Endothelial cell of umbilical vein (primary cell): Measurements from ENCODE around the gene IER3. TPM values are rescaled to one million over a fixed set of nuclear protein-coding genes. Genes with fewer than 3 reads are reported as not detected.

Source experiments
- BruUV-seq: library from RNA; stranded (reverse); fragments of 400-500 nt; replicated peaks from 2 replicates; lab custom pipeline; 2021; lab: Mats Ljungman, UMichigan
- CTCF ChIA-PET: fragments of 300-600, 350-600 bp; sonication (Branson Sonifier 250); formaldehyde crosslinking; loops from one replicate; lab custom pipeline; 2021; ENCODE audit warnings: antibody characterized with exemption, inconsistent platforms; lab: Charles Lee
- POLR2A ChIA-PET: fragments of 300-600, 350-600 bp; sonication (Branson Sonifier 250); formaldehyde crosslinking; loops from one replicate; lab custom pipeline; 2021; ENCODE audit warnings: antibody characterized with exemption, inconsistent platforms; lab: Charles Lee
- DNase-seq: peaks from one replicate; pipeline ENCODE4 v3.0.0-alpha.2; 2011; ENCODE audit warnings: low read depth, low spot score
- FAIRE-seq: peaks from 2 replicates; lab custom pipeline; 2011; peaks lifted over from hg19 to GRCh38; lab: Jason Lieb, UNC
- H2AFZ ChIP-seq: 2 replicates; pipeline ENCODE4 v1.6.0; 2012; ENCODE audit warnings: low read depth, low read length, control low read depth, inconsistent platforms
- H3K27ac ChIP-seq: 2 replicates; pipeline ENCODE4 v1.5.1; 2011; ENCODE audit warnings: low read depth, mild to moderate bottlenecking, control low read depth, low read length, moderate library complexity; ENCODE audit not compliant: insufficient read depth
- H3K27me3 ChIP-seq, 2 experiments: 2 replicates each; pipeline versions ENCODE4 v1.6.0 to v1.6.1; 2011; ENCODE audit warnings: low read length in 2 of 2, mixed read lengths in 1 of 2; ENCODE audit not compliant: control insufficient read depth in 2 of 2, insufficient read depth in 2 of 2
- H3K36me3 ChIP-seq, 2 experiments: 2 replicates in 1 of 2; 3 replicates in 1 of 2; pipeline ENCODE4 v1.5.1; 2011; ENCODE audit warnings: low read length in 2 of 2, mild to moderate bottlenecking in 1 of 2, moderate library complexity in 1 of 2; ENCODE audit not compliant: control insufficient read depth in 2 of 2, insufficient read depth in 2 of 2; ENCODE audit errors: extremely low read depth in 1 of 2
- H3K4me1 ChIP-seq: 3 replicates; pipeline ENCODE4 v1.5.1; 2011; ENCODE audit warnings: mild to moderate bottlenecking, low read length; ENCODE audit not compliant: control insufficient read depth, insufficient read depth; ENCODE audit errors: extremely low read depth
- H3K4me2 ChIP-seq: 2 replicates; pipeline ENCODE4 v1.6.1; 2011; ENCODE audit warnings: low read length, control low read depth, mixed read lengths; ENCODE audit not compliant: insufficient read depth
- H3K4me3 ChIP-seq, 3 experiments: fragments of 200-600 bp in 1 of 3; sonication (generic), shearing (Covaris generic) in 1 of 3; replicated peaks in 1 of 3; 2 replicates each; pipeline ENCODE4 v1.5.1; 2011 to 2016; ENCODE audit warnings: control low read depth in 3 of 3, low read length in 3 of 3, mild to moderate bottlenecking in 2 of 3, inconsistent platforms in 1 of 3, low read depth in 1 of 3, moderate library complexity in 1 of 3; ENCODE audit not compliant: insufficient read depth in 1 of 3
- H3K79me2 ChIP-seq: 2 replicates; pipeline ENCODE4 v1.6.0; 2012; ENCODE audit warnings: low read length, inconsistent platforms; ENCODE audit not compliant: control insufficient read depth, insufficient read depth
- H3K9ac ChIP-seq: replicated peaks from 2 replicates; pipeline ENCODE3; 2011; ENCODE audit warnings: low read length, control low read depth; ENCODE audit not compliant: insufficient read depth; ENCODE audit errors: extremely low read depth
- H3K9me1 ChIP-seq: replicated peaks from 3 replicates; pipeline ENCODE4 v1.6.0; 2011; ENCODE audit warnings: mild to moderate bottlenecking, low read length; ENCODE audit not compliant: control insufficient read depth, insufficient read depth; ENCODE audit errors: extremely low read depth
- H3K9me3 ChIP-seq: replicated peaks from 2 replicates; pipeline ENCODE4 v1.5.1; 2012; ENCODE audit warnings: low read length, inconsistent platforms; ENCODE audit not compliant: control insufficient read depth, insufficient read depth
- H4K20me1 ChIP-seq: replicated peaks from 2 replicates; pipeline ENCODE3; 2011; ENCODE audit warnings: mild to moderate bottlenecking, low read length; ENCODE audit not compliant: control insufficient read depth, insufficient read depth; ENCODE audit errors: extremely low read depth
- CTCF ChIP-seq, 2 donors: IDR thresholded peaks; 1 replicate in 1 of 2; 2 replicates in 1 of 2; pipeline ENCODE4 v1.5.1; 2011; ENCODE audit warnings: low read length in 2 of 2, mild to moderate bottlenecking in 2 of 2, moderate library complexity in 2 of 2, control low read depth in 1 of 2, inconsistent platforms in 1 of 2, low read depth in 1 of 2; ENCODE audit not compliant: insufficient read depth in 1 of 2; ENCODE audit errors: extremely low read depth in 1 of 2
- EZH2 ChIP-seq: IDR thresholded peaks from 2 replicates; pipeline ENCODE4 v1.6.1; 2012; ENCODE audit warnings: borderline replicate concordance, low read depth, mild to moderate bottlenecking, moderate library complexity, low read length, inconsistent platforms; ENCODE audit not compliant: severe bottlenecking
- FOS ChIP-seq: IDR thresholded peaks from 2 replicates; pipeline ENCODE4 v1.6.1; 2011; ENCODE audit warnings: mild to moderate bottlenecking, low read length, moderate library complexity, borderline replicate concordance; ENCODE audit not compliant: insufficient read depth
- GATA2 ChIP-seq: IDR thresholded peaks from 2 replicates; pipeline ENCODE4 v1.7.0; 2011; ENCODE audit warnings: low read depth, mild to moderate bottlenecking, moderate library complexity, mixed read lengths, low read length; ENCODE audit not compliant: insufficient read length, insufficient read depth
- JUN ChIP-seq: IDR thresholded peaks from 2 replicates; pipeline ENCODE4 v1.6.1; 2011; ENCODE audit warnings: borderline replicate concordance, low read depth; ENCODE audit not compliant: insufficient read length, insufficient read depth
- MAX ChIP-seq: IDR thresholded peaks from 2 replicates; pipeline ENCODE4 v1.6.1; 2011; ENCODE audit not compliant: insufficient read depth, insufficient read length
- MYC ChIP-seq: IDR thresholded peaks from one replicate; pipeline ENCODE4 v1.6.1; 2011; ENCODE audit warnings: mild to moderate bottlenecking, low read depth, low read length
- POLR2A ChIP-seq: IDR thresholded peaks from 2 replicates; pipeline ENCODE4 v1.6.1; 2012; ENCODE audit warnings: low read depth, mild to moderate bottlenecking, control low read depth, low read length
- POLR2AphosphoS5 ChIP-seq: IDR thresholded peaks from 2 replicates; pipeline ENCODE4 v1.6.1; 2012; ENCODE audit warnings: low read depth, mild to moderate bottlenecking, control low read depth, low read length, moderate library complexity; ENCODE audit not compliant: insufficient read depth
- dilution Hi-C: fragments of 300-500 bp; cut with MboI; formaldehyde crosslinking; loops from one replicate; pipeline ENCODE4 v1.15.0; 2019; ENCODE audit warnings: low sequenced_read_pairs; ENCODE audit not compliant: extremely low pct_ligation_motif_present
- intact Hi-C: fragments of 100-400 bp; cut with micrococcal nuclease; formaldehyde crosslinking; loops from one replicate; pipeline ENCODE4 v1.10.0; 2022
- polyA plus RNA-seq, 4 experiments: library from polyadenylated mRNA; depleted of rRNA in 3 of 4; stranded (reverse) in 3 of 4; unstranded in 1 of 4; fragments of >200 nt; gene quantifications; 2 replicates each; pipeline versions ENCODE4 v1.2.1 to v1.2.3, GENCODE V29; 2011 to 2012; ENCODE audit warnings: missing spikeins in 1 of 4
- total RNA-seq: library from RNA; stranded (reverse); gene quantifications from 2 replicates; pipeline ENCODE4 v1.2.3, GENCODE V29; 2021

IER3 gene
- total and polyA plus RNA-seq, 2 donors (not counting 3 experiments of a cell fraction or from before 2014, with no cell fraction given): 170 to 468 TPM

- peaks cover 7% of the 10 kb centered on the region for H4K20me1 ChIP-seq
- H3K27ac ChIP-seq: no peak overlapping the region
- intact Hi-C loops: no loop called here
- H3K4me3 ChIP-seq: no peak overlapping the region
- POLR2A ChIA-PET: interaction anchor here (0.5 kb wide), 1 partner anchor 111 kb away, joined by 3 read pairs; no protein-coding TSS in a partner anchor
- CTCF ChIA-PET: interaction anchor here (3.7 to 9.2 kb wide), 2 partner anchors 45 to 362 kb away, joined by 18 to 296 read pairs; no protein-coding TSS in a partner anchor
- H3K9me1 ChIP-seq: no peaks in the 10 kb centered on the region
- H3K4me2 ChIP-seq: no peak overlapping the region
- dilution Hi-C loops: loop anchor here (25.0 kb wide), 1 partner anchor 161 kb away; the partner anchor contains the start of gene DDR1
- FAIRE-seq: peak; percentile 84
- H2AFZ ChIP-seq: no peak overlapping the region
- H3K9me3 ChIP-seq: no peaks in the 10 kb centered on the region
- no peak for TF ChIP-seq EZH2
- no peak for TF ChIP-seq JUN
- peak; percentile 88 for TF ChIP-seq POLR2AphosphoS5
- no peak for TF ChIP-seq MAX
- TF ChIP-seq GATA2: no peak
- TF ChIP-seq FOS: no peak
- TF ChIP-seq POLR2A: peak; percentile 59
- TF ChIP-seq MYC: no peak
- TF ChIP-seq CTCF (IDR thresholded peaks at IDR 0.05; ENCODE audit: extremely low read depth in 1 of 2, insufficient read depth in 1 of 2, low read depth in 1 of 2, low read length in 2 of 2): no peak
- H3K4me1 ChIP-seq: peaks cover 23% of the 10 kb centered on the region
- BruUV-seq: no TSS peak
- DNase-seq: peak; percentile 26
- H3K9ac ChIP-seq: no peak overlapping the region
- peaks cover 16 to 37% of the 10 kb centered on the region in 2 experiments for H3K36me3 ChIP-seq
- H3K27me3 ChIP-seq: no peaks in the 10 kb centered on the region
- H3K79me2 ChIP-seq: peaks cover 42% of the 10 kb centered on the region
These were observed 18.4 kb downstream of the IER3 start for GRCh38 chr6:30725713-30726505.
